Stimulated activated CD4-positive, alpha-beta T cell treated with anti-CD3 and anti-CD28 coated beads, Interleukin-12 subunit alpha, Interleukin-12 subunit beta, amount 100 ng/mL, for 24 hours (primary cell): Measurements from ENCODE around the gene CNTLN.
A peak's percentile ranks its signal among the peaks of the same experiment; 100 is the strongest.
"Not testable (repeated sequence)": the region's sequence is repeated elsewhere in the genome, so short reads cannot be mapped to it uniquely, and the experiment has no call there.

Experiments
- DNase-seq, 2 experiments: peaks; one replicate each; pipeline ENCODE4 v3.0.0-alpha.2; 2020; ENCODE audit warnings: low read depth in 2 of 2

CNTLN gene

DNA sequence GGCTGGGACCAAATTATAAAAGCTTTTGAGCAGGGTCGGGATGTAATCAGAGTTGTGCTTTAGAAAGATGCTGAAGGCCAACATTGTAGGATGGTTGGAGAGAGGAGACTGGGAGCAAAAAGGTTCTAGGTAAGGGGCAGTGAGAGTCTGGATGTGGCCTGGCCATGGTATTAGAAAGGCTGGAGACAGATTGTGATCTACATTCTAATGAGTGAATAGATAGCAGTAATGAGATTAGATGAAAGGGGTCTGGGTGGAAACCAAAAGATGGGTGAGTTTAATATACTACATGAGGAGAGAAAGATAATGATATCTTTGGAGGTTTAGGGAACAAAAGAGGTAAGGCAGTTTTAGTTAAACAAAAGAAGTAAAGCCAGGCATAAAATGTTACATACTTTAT lies 355.3 kb downstream of the CNTLN start:
- no peak for DNase-seq

DNA sequence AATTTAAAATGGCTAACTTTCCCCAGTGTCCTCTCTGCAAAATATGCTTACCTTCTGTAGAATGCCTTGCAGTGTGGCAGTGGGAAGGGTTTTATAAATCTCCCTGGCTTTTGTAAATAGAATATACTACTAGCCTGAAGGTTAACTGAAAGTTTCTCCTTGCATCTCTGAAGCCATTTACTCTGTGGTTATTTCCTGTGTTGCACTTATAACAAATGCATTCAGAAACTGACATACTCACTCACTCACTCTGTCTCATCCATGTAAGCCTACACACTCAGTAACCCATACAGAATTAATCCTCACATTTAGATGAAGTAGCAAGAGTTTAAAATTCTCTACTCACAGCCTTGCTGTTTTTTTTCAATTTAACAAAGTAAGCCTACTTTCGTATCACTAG lies 356.9 kb downstream of the CNTLN start:
- DNase-seq = no peak

GRCh38 chr9:17503196-17503595 lies 368.4 kb downstream of the CNTLN start:
- no peak for DNase-seq

GRCh38 chr9:17509151-17509550 lies 374.3 kb downstream of the CNTLN start:
- no peak for DNase-seq

DNA sequence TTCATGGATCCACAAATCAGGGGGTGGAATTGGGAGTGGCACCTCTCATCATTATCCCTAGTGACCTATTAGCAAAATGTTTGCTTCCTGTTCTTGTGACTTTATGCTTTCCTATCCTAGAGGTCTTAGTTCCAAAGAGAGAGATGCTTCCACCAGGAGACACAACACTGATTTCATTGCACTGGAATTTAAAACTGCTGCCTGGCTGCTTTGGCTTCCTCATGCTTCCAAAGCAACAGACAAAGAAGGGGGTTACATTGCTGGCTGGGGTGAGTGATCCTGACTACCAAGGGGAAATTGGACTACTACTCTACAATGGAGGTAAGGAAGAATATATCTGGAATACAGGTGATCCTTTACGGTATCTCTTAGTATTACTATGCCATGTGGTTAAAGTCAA lies 374.9 kb downstream of the CNTLN start:
- DNase-seq = no peak

- DNase-seq = no peak
Measured at GRCh38 chr9:17519761-17520160, 384.9 kb downstream of the CNTLN start.

DNA sequence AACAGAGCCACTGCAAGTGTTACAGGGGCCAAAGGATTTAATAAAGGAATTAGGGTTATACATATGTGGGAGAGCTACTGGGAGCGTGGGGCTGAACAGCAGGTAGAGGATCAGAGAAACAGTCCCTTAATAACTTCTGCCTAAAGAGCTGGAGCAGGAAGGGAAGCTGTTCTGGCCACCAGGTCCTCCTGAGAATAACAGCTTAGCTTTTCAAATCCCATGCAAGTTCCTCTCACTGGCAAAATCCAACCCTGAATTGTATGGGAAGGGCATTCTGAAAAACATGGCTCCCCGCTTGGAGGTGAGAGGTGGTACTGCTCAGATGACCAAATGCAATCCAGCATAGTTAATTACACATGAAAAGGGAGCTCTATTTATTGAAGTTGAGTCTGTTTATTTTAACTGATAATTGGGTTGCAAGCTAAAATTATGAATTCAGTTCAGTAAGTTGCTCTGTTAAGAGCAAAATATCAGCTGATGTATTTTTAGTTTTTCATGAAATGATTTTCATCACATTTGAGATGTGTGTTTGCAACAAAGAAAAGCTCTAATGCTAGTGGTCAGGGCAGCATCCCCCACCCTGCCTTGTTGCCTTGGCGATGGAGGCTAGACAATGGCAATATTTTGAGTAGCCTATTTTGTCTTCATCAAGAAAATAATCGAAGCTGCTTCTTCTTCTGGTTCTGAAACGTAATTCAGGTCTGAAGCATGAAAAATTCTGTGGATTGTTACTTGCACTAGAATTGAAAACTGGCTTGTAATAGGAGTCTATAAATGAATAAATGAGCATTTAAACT lies 385.6 kb downstream of the CNTLN start:
- DNase-seq = no peak

- DNase-seq = no peak
Measured at GRCh38 chr9:17521100-17521855, 386.4 kb downstream of the CNTLN start.

DNA sequence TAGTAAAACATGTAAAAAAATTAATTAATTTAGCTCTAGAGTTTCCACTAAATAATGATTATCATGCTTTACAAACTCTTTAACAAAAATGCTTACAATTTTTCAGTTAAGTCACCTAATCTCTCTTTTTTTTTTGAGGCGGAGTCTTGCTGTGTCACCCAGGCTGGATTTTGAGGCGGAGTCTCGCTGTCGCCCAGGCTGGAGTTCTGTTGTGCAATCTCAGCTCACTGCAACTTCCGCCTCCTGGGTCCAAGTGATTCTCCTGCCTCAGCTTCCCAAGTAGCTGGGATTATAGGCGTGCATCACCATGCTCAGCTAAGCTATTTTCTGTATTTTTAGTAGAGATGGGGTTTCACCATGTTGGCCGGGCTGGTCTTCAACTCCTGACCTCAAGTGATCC lies 391.9 kb downstream of the CNTLN start:
- DNase-seq = not testable (repeated sequence)

DNA sequence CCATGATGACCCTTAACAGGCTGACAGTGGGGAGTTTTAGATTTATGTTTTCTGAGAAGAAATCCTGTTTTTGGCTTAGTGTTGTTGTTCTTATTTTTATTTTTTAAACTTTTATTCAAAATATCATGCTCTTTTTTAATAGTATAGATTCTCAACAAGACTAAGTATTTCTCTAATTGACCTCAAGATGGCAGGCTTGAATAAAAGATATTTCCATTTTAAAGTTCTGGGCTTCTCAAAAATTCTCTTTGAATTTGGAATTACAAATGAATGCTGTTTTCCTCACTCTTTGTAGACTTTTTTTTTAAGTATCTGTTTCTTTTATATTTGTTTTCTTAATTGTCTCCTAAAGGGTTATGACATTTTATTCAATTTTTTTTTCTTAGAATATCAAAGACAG lies 394.0 kb downstream of the CNTLN start:
- no peak for DNase-seq

- DNase-seq = peak in 1 of 2 experiments; percentile 11
Measured at GRCh38 chr9:17531642-17532254, 396.9 kb downstream of the CNTLN start.

GRCh38 chr9:17532461-17532860 lies 397.6 kb downstream of the CNTLN start:
- no peak for DNase-seq

DNA sequence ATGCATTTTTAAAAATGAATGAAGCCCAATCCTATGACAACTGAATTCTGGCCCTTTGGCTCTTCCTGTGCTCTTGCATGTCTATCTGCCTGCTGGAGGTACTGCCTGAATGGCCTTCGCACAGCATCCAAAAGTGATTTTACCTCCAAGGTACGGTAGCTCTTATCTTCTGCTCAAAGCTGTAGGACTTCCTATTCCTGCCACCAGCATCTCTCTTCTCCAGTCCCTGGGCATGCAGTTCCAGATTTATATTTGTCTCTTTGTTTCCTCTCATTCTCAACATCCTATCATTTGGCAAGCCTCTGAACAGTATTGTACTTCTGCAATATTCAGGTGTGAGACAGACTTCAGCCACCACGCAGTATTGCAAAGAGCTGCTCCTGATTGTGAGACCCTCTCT lies 400.3 kb downstream of the CNTLN start:
- no peak for DNase-seq

- DNase-seq = no peak
Measured at GRCh38 chr9:17536027-17536426, 401.2 kb downstream of the CNTLN start.

DNA sequence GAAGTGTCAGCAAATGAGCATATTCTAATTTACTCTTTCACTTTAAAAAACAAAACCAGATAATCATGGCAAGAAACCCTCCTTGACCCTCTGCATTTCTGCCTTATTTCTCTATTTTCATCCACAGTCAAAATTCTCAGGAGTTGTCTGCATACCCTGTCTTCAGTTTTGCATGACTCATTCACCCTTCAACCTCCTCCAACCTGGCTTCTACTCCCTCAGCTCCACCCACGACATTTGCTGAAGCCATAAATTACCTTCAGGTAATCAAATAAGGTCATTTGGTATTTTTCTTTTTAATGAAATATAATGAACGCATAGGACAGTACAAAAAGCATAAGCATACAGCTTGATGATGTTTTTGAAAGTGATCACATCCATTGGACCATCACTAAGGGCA lies 416.2 kb downstream of the CNTLN start:
- no peak for DNase-seq
